ENCODE data around the gene UBE2J2. TPM values are rescaled to one million over a fixed set of nuclear protein-coding genes. Genes with fewer than 3 reads are reported as not detected.

UBE2J2 gene
- total RNA-seq, 1 experiment from 2014 or later: 182 TPM

GRCh38 chr1:1236945-1237873 is 36.4 kb downstream of the UBE2J2 start:
- Histone ChIP-seq H3F3A (ENCODE audit: low read length, unreplicated experiment) (no peaks in the 10 kb centered on the region), H3K9me3 (ENCODE audit: low read length) (no peaks in the 10 kb centered on the region), H4K20me1 (ENCODE audit: low read length) (no peaks in the 10 kb centered on the region), H3K9me2 (replicated peaks; ENCODE audit: low read length) (no peaks in the 10 kb centered on the region), H3K4me3 (ENCODE audit: low read length) (peak overlapping the region; percentile 39), H3K27ac (ENCODE audit: low read length) (peak overlapping the region; percentile 91), H3K4me2 (ENCODE audit: low read length) (peak overlapping the region; percentile 76), H3K9ac (ENCODE audit: low read length) (peak overlapping the region; percentile 71), H2AFZ (ENCODE audit: low read length) (peak overlapping the region; percentile 24; the same call in 1 of the 2 replicates), H3K4me1 (ENCODE audit: insufficient read depth, low read length) (peaks cover 62% of the 10 kb centered on the region), H3K36me3 (ENCODE audit: low read depth, low read length) (no peaks in the 10 kb centered on the region), H3K27me3 (ENCODE audit: low read length) (no peaks in the 10 kb centered on the region), H3K79me2 (ENCODE audit: low read length) (peaks cover 34% of the 10 kb centered on the region)
- DNase-seq: peak; percentile 78
- BruUV-seq (replicated peaks): no TSS peak
- intact Hi-C loops (cut with micrococcal nuclease): loop anchor here (5.0 kb wide), 1 partner anchor 55 kb away; no protein-coding TSS in a partner anchor
- CTCF ChIA-PET: interaction anchor here (0.6 to 0.9 kb wide), 2 partner anchors 56 to 114 kb away, joined by 3 to 4 read pairs; no protein-coding TSS in a partner anchor
- TF ChIP-seq EZH2 (IDR thresholded peaks at IDR 0.05; ENCODE audit: low read length, unreplicated experiment) (no peak), EZH2phosphoT487 (IDR thresholded peaks at IDR 0.05; ENCODE audit: borderline replicate concordance, low read length) (no peak)
- TF ChIP-seq, protein P1, sequence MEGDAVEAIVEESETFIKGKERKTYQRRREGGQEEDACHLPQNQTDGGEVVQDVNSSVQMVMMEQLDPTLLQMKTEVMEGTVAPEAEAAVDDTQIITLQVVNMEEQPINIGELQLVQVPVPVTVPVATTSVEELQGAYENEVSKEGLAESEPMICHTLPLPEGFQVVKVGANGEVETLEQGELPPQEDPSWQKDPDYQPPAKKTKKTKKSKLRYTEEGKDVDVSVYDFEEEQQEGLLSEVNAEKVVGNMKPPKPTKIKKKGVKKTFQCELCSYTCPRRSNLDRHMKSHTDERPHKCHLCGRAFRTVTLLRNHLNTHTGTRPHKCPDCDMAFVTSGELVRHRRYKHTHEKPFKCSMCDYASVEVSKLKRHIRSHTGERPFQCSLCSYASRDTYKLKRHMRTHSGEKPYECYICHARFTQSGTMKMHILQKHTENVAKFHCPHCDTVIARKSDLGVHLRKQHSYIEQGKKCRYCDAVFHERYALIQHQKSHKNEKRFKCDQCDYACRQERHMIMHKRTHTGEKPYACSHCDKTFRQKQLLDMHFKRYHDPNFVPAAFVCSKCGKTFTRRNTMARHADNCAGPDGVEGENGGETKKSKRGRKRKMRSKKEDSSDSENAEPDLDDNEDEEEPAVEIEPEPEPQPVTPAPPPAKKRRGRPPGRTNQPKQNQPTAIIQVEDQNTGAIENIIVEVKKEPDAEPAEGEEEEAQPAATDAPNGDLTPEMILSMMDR (conservative IDR thresholded peaks at IDR 0.05; ENCODE audit: low read depth, low read length): no peak
- POLR2A ChIA-PET (ENCODE audit: unreplicated experiment): interaction anchor here (0.5 to 0.6 kb wide), 4 partner anchors 29 to 271 kb away, joined by 3 to 6 read pairs (median 4); partner anchors contain the start of gene PLEKHN1
- ATAC-seq: peak; percentile 56

DNA sequence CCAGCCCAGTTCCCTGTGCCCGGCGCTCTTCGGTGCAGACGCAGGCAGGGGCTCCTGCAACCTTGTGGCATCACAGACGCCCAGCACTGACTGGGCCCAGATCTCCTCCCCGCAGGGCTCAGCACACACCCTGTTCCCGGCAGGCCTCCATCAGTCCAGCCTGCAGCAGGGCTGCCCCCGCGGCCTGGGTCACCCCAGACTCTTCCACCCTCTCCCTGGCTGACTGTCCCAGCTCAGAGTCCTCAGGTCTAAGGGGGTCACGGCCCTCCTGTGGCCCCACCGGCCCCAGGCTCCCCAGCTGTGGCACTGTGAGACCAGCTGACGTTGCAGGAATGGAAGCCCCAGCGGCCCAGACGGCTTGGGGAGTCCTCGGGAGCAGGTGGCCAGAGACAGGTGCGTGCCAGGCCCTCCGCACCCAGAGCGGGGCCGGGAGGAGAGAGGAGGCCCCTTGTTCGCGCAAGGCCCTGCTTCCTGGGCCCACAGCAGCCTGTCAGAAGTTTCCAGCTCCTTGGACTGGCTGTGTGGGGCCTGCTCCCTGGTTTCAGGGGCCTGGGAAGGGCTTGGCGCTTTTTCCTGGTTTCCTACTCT is 37.4 kb downstream of the UBE2J2 start:
- peaks cover 39% of the 10 kb centered on the region for H3K79me2 ChIP-seq (ENCODE audit: low read length)
- no peaks in the 10 kb centered on the region for H3K27me3 ChIP-seq (ENCODE audit: low read length)
- intact Hi-C loops (cut with micrococcal nuclease): loop anchor here (5.0 kb wide), 1 partner anchor 56 kb away; no protein-coding TSS in a partner anchor
- CTCF ChIA-PET: no interaction called here
- ATAC-seq (no peak), DNase-seq (no peak)
- no peak overlapping the region for H2AFZ ChIP-seq (ENCODE audit: low read length)
- no TSS peak for BruUV-seq (replicated peaks)
- no peak for TF ChIP-seq EZH2 (IDR thresholded peaks at IDR 0.05; ENCODE audit: low read length, unreplicated experiment)
- TF ChIP-seq EZH2phosphoT487 (IDR thresholded peaks at IDR 0.05; ENCODE audit: borderline replicate concordance, low read length): no peak
- TF ChIP-seq, protein P1 (conservative IDR thresholded peaks at IDR 0.05; ENCODE audit: low read depth, low read length): no peak
- H3K9me3 ChIP-seq (ENCODE audit: low read length): no peaks in the 10 kb centered on the region
- 0 out of 2 replicates have a peak overlapping the region, but pooled peaks have one; percentile 71 for H3K9ac ChIP-seq (ENCODE audit: low read length)
- H3K27ac ChIP-seq (ENCODE audit: low read length): peak overlapping the region; percentile 91
- H3K4me2 ChIP-seq (ENCODE audit: low read length): peak overlapping the region; percentile 76; the same call in 1 of the 2 replicates
- no peaks in the 10 kb centered on the region for H3K36me3 ChIP-seq (ENCODE audit: low read depth, low read length)
- H3K4me1 ChIP-seq (ENCODE audit: insufficient read depth, low read length): peaks cover 62% of the 10 kb centered on the region
- H3K9me2 ChIP-seq (replicated peaks; ENCODE audit: low read length): no peaks in the 10 kb centered on the region
- H3F3A ChIP-seq (ENCODE audit: low read length, unreplicated experiment): no peaks in the 10 kb centered on the region
- POLR2A ChIA-PET (ENCODE audit: unreplicated experiment): no interaction called here
- H4K20me1 ChIP-seq (ENCODE audit: low read length): no peaks in the 10 kb centered on the region
- no peak overlapping the region for H3K4me3 ChIP-seq (ENCODE audit: low read length)

Data from PC-3 (cell line).